ENCODE measurements around the gene CLIC5. TPM values are rescaled to one million over a fixed set of nuclear protein-coding genes. Genes with fewer than 3 reads are reported as not detected.

Gene CLIC5
- total RNA-seq, 4 donors from 2014 or later = 1.2 to 1.9 (median 1.4) TPM

DNA sequence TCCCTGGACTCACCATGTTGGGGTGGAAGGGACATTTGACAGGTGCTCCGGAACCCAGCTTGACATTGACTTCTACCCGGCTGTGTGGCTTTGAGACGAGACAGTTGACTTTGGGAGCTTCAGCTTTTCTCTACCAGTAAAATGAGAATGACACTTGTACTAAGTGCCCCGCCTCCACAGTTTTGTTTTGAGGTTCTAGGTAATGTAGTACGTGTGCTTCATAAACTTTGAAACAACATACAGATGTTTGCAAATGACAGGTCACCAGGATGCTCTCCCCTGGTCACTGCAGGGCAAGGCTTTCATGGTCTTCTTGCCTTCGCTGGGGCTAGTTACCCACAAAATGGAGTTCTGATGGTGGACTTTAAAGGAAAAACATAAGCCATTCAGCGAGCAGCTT, 31.3 kb downstream of the CLIC5 start:
- DNase-seq (ENCODE audit: low spot score in 2 of 2) = no peak
- TF ChIP-seq, protein P1, sequence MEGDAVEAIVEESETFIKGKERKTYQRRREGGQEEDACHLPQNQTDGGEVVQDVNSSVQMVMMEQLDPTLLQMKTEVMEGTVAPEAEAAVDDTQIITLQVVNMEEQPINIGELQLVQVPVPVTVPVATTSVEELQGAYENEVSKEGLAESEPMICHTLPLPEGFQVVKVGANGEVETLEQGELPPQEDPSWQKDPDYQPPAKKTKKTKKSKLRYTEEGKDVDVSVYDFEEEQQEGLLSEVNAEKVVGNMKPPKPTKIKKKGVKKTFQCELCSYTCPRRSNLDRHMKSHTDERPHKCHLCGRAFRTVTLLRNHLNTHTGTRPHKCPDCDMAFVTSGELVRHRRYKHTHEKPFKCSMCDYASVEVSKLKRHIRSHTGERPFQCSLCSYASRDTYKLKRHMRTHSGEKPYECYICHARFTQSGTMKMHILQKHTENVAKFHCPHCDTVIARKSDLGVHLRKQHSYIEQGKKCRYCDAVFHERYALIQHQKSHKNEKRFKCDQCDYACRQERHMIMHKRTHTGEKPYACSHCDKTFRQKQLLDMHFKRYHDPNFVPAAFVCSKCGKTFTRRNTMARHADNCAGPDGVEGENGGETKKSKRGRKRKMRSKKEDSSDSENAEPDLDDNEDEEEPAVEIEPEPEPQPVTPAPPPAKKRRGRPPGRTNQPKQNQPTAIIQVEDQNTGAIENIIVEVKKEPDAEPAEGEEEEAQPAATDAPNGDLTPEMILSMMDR (IDR thresholded peaks at IDR 0.05) = no peak
- no peak for TF ChIP-seq POLR2A (IDR thresholded peaks at IDR 0.05)
- H3K4me3 ChIP-seq (ENCODE audit: low read depth, poor library complexity, severe bottlenecking) = no peak overlapping the region
- WGBS, 2 donors = 88 to 91% methylated on average over 7 of the region's 7 CpGs
- intact Hi-C loops (cut with DNase I; ENCODE audit: low total_unique reads) = no loop called here

DNA sequence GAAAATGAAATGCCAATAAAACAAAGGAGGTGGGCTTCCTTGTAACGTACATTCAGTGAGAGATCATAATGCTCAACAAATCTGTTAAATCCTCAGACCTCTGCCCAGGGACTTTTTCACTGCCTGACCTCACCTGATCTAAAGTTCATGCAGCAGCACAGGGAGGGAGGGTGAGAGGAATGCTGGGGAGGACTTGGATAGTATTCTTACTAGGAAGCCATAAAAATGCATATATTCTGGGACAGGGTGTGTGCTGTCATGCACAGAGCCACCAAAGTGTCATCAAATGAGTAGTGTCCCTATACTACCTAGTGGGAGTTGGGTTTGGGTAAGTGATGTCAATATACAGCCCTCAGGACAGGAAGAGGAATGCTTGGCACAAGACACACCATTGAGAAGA, 32.6 kb downstream of the CLIC5 start:
- 75 to 89% methylated on average over 1 of the region's 1 CpG for WGBS, 2 donors
- TF ChIP-seq, protein P1 (IDR thresholded peaks at IDR 0.05) = no peak
- TF ChIP-seq POLR2A (IDR thresholded peaks at IDR 0.05) = no peak
- intact Hi-C loops (cut with DNase I; ENCODE audit: low total_unique reads) = no loop called here
- no peak overlapping the region for H3K4me3 ChIP-seq (ENCODE audit: low read depth, poor library complexity, severe bottlenecking)
- no peak for DNase-seq (ENCODE audit: low spot score in 2 of 2)

DNA sequence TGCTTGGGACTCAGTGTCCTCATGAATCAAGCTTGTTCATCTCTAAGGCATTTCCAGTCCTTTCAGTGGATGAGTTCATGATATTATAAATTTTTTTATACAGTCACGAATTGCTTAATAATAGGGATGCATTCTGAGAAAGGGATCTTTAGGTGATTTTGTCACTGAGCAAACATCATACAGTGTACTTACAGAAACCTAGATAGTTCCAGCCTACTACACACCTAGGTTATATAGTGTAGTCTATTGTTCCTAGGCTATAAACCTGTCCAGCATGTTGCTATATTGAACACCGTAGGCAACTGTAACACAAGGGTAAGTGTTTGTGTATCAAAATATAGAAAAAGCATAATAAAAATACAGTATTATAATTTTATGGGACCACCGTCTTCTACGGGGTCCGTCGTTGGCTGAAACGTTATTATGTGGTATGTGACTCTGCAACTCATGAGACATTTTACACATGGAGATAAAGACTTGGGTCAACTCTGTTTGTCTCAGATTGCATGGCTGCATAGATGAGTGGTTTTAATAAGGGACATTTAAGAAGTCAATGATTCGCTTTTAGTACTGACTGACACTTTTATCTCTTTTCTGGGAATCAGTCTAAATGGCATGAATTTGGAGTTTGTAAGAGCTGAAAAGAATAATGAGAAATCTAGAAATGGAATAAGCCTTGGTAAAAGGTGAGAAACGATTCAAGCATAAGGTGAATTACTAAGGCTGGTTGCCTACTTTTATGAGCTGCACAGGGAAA, 33.2 kb downstream of the CLIC5 start:
- TF ChIP-seq, protein P1 (IDR thresholded peaks at IDR 0.05) = no peak
- no peak for TF ChIP-seq POLR2A (IDR thresholded peaks at IDR 0.05)
- H3K4me3 ChIP-seq (ENCODE audit: low read depth, poor library complexity, severe bottlenecking) = no peak overlapping the region
- 89 to 96% methylated on average over 9 of the region's 9 CpGs for WGBS, 2 donors
- intact Hi-C loops (cut with DNase I; ENCODE audit: low total_unique reads) = no loop called here
- no peak for DNase-seq (ENCODE audit: low spot score in 2 of 2)

DNA sequence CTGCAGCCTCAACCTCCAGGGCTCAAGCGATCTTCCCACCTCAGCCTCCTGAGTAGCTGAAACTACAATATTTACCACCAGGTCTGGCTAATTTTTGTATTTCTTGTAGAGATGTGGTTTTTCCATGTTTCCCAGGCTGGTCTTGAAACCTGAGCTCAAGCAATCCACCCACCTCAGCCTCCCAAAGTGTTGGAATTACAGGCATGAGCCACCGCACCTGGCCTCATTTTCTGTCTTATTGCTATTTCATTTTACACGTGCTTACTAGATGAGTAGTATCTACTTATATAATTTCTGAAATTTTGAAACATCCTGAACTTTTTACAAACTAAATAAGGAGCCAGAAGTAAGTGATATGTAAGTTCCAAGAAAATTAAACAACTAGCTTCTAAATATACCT, 34.6 kb downstream of the CLIC5 start:
- DNase-seq (ENCODE audit: low spot score in 2 of 2) = no peak
- intact Hi-C loops (cut with DNase I; ENCODE audit: low total_unique reads) = no loop called here
- TF ChIP-seq, protein P1 (IDR thresholded peaks at IDR 0.05) = no peak
- no peak for TF ChIP-seq POLR2A (IDR thresholded peaks at IDR 0.05)
- H3K4me3 ChIP-seq (ENCODE audit: low read depth, poor library complexity, severe bottlenecking) = no peak overlapping the region
- 83 to 88% methylated on average over 3 of the region's 3 CpGs for WGBS, 2 donors

DNA sequence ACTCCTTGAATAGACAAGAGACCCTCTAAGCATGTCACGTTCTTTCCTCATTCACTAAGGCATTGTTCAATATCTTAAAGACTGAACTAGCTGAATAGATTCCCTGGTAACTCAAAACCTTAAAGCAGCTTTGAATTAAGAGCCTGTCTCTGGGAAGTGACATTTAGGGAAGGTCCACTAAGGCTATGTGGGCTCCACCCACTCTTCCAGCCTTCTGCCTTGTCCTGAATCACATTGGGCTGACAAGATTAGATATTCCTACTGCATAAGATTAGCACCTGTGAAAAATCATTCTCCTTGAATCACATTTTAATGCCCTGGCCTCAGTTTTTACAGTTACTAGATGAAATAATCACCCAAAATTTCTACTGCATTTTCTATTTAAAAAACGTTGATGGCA, 36.3 kb downstream of the CLIC5 start:
- H3K4me3 ChIP-seq (ENCODE audit: low read depth, poor library complexity, severe bottlenecking) = no peak overlapping the region
- TF ChIP-seq POLR2A (IDR thresholded peaks at IDR 0.05) = no peak
- TF ChIP-seq, protein P1 (IDR thresholded peaks at IDR 0.05) = no peak
- intact Hi-C loops (cut with DNase I; ENCODE audit: low total_unique reads) = no loop called here
- WGBS, 2 donors = 66 to 69% methylated on average over 2 of the region's 2 CpGs
- DNase-seq (ENCODE audit: low spot score in 2 of 2) = no peak

DNA sequence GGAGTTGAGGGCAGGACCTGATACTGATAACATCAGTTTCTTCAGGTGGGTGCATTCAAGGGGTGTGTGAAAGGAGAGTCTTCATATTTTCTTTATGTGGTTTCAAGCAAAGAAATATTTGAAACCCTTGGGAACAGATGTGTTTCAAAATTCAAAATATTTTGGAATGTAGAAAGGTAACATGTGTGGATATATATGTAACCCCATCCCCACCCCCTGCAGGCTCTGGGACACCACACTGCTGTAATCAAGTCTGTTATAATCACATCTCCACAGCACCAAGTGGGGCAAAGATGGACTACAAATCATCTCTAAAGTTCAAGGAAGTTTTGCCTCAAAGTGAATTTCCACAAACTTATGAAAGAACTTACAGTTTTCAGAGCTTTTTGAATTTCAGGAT, 41.1 kb downstream of the CLIC5 start:
- intact Hi-C loops (cut with DNase I; ENCODE audit: low total_unique reads) = no loop called here
- TF ChIP-seq, protein P1 (IDR thresholded peaks at IDR 0.05) = no peak
- no peak for TF ChIP-seq POLR2A (IDR thresholded peaks at IDR 0.05)
- DNase-seq (ENCODE audit: low spot score in 2 of 2) = no peak

More for the DNA sequence above, 41.1 kb downstream of the CLIC5 start:
- H3K4me3 ChIP-seq (ENCODE audit: low read depth, poor library complexity, severe bottlenecking) = no peak overlapping the region
